Kidney epithelial cell (primary cell): ENCODE data around the gene MYO3B. TPM values are rescaled to one million over a fixed set of nuclear protein-coding genes. Genes with fewer than 3 reads are reported as not detected.

Experiments
- DNase-seq: peaks from one replicate; pipeline ENCODE4 v3.0.0-alpha.2; 2010; ENCODE audit warnings: low read depth
- H3K27me3 ChIP-seq: 2 replicates; pipeline ENCODE4 v1.6.0; 2011; ENCODE audit warnings: low read length; ENCODE audit not compliant: control insufficient read depth, insufficient read depth
- H3K36me3 ChIP-seq: 2 replicates; pipeline ENCODE4 v1.5.1; 2011; ENCODE audit warnings: low read length; ENCODE audit not compliant: control insufficient read depth, insufficient read depth
- H3K4me3 ChIP-seq: 2 replicates; pipeline ENCODE4 v1.5.1; 2011; ENCODE audit warnings: low read depth, mild to moderate bottlenecking, control low read depth, low read length
- total RNA-seq: library from RNA; depleted of rRNA; stranded (reverse); fragments of >200 nt; gene quantifications from 2 replicates; pipeline ENCODE4 v1.2.3, GENCODE V29; 2015
- TF ChIP-seq, protein P1 (sequence below): IDR thresholded peaks from 2 replicates; pipeline ENCODE4 v1.5.1; 2011; ENCODE audit warnings: mild to moderate bottlenecking, moderate library complexity, low read length, control low read depth, inconsistent platforms; ENCODE audit not compliant: insufficient read depth, poor library complexity, severe bottlenecking

The MYO3B gene
- total RNA-seq, 1 donor from 2014 or later = 1.1 TPM

GRCh38 chr2:170235860-170236679 lies 58.1 kb downstream of the MYO3B start:
- Histone ChIP-seq H3K27me3 (no peaks in the 10 kb centered on the region), H3K36me3 (no peaks in the 10 kb centered on the region), H3K4me3 (no peak overlapping the region)
- DNase-seq = no peak
- TF ChIP-seq, protein P1, sequence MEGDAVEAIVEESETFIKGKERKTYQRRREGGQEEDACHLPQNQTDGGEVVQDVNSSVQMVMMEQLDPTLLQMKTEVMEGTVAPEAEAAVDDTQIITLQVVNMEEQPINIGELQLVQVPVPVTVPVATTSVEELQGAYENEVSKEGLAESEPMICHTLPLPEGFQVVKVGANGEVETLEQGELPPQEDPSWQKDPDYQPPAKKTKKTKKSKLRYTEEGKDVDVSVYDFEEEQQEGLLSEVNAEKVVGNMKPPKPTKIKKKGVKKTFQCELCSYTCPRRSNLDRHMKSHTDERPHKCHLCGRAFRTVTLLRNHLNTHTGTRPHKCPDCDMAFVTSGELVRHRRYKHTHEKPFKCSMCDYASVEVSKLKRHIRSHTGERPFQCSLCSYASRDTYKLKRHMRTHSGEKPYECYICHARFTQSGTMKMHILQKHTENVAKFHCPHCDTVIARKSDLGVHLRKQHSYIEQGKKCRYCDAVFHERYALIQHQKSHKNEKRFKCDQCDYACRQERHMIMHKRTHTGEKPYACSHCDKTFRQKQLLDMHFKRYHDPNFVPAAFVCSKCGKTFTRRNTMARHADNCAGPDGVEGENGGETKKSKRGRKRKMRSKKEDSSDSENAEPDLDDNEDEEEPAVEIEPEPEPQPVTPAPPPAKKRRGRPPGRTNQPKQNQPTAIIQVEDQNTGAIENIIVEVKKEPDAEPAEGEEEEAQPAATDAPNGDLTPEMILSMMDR = peak; percentile 54

GRCh38 chr2:170236680-170237047 lies 58.7 kb downstream of the MYO3B start:
- TF ChIP-seq, protein P1 = no peak
- H3K4me3 ChIP-seq = no peak overlapping the region
- DNase-seq = no peak

GRCh38 chr2:170237572-170238120 lies 59.7 kb downstream of the MYO3B start:
- Histone ChIP-seq H3K36me3 (no peaks in the 10 kb centered on the region), H3K4me3 (no peak overlapping the region), H3K27me3 (no peaks in the 10 kb centered on the region)
- TF ChIP-seq, protein P1 = no peak
- DNase-seq = no peak

More at GRCh38 chr2:170236680-170237047, 58.7 kb downstream of the MYO3B start:
- H3K27me3 ChIP-seq = no peaks in the 10 kb centered on the region
- no peaks in the 10 kb centered on the region for H3K36me3 ChIP-seq

GRCh38 chr2:170238776-170239175 lies 60.8 kb downstream of the MYO3B start:
- Histone ChIP-seq H3K27me3 (no peaks in the 10 kb centered on the region), H3K36me3 (no peaks in the 10 kb centered on the region), H3K4me3 (no peak overlapping the region)
- DNase-seq = no peak
- TF ChIP-seq, protein P1 = no peak

DNA sequence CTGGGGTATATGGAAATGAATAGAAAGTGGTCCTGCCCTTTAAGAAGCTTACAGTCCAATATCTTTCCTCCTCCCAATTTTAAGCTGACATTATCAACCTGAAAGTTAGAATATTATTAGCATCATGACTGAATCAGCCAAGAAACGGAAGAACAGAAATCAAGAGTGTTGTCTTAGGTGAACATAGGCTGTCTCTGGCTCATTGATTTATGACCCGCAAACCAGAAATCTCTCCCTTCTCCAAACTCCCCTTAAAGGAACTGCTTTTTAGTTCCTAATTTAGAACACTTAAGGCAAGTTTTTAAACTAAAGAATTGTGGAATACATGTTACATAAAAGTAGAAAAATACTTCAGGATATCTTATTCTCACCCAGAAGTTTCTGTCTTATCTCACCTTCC lies 62.7 kb downstream of the MYO3B start:
- Histone ChIP-seq H3K27me3 (no peaks in the 10 kb centered on the region), H3K36me3 (no peaks in the 10 kb centered on the region), H3K4me3 (no peak overlapping the region)
- TF ChIP-seq, protein P1 = no peak
- no peak for DNase-seq
